ENCODE data around the gene SGK1.

DNA sequence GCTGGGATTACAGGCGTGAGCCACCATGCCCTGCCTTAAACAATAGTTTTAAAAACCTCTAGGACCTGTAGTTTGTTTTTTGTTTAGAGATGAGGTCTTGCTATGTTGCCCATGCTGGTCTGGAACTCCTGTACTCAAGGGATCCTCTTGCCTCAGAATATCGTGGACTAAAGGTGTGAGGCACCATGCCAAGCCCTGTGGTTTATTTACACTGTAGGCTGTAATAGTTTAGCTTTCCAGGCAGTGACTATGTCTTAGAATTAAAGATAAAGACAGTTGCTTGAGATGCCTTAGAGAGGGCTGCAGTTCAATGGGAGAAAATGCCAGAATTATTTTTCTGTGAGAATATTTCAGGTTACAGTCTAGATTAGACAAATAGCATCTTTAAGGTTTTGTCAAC lies 72.9 kb downstream of the SGK1 start:
- TF ChIP-seq, protein P1, sequence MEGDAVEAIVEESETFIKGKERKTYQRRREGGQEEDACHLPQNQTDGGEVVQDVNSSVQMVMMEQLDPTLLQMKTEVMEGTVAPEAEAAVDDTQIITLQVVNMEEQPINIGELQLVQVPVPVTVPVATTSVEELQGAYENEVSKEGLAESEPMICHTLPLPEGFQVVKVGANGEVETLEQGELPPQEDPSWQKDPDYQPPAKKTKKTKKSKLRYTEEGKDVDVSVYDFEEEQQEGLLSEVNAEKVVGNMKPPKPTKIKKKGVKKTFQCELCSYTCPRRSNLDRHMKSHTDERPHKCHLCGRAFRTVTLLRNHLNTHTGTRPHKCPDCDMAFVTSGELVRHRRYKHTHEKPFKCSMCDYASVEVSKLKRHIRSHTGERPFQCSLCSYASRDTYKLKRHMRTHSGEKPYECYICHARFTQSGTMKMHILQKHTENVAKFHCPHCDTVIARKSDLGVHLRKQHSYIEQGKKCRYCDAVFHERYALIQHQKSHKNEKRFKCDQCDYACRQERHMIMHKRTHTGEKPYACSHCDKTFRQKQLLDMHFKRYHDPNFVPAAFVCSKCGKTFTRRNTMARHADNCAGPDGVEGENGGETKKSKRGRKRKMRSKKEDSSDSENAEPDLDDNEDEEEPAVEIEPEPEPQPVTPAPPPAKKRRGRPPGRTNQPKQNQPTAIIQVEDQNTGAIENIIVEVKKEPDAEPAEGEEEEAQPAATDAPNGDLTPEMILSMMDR (conservative IDR thresholded peaks at IDR 0.05 in 1 of 2, IDR thresholded peaks at IDR 0.05 in 1 of 2; ENCODE audit: extremely low read depth in 1 of 2, insufficient read depth in 1 of 2, low read depth in 1 of 2, low read length in 2 of 2), result no peak
- no peak for TF ChIP-seq EZH2 (IDR thresholded peaks at IDR 0.05; ENCODE audit: borderline replicate concordance, low read length)

All from mammary epithelial cell (primary cell).